ENCODE measurements around the gene STX7.

The STX7 gene

DNA sequence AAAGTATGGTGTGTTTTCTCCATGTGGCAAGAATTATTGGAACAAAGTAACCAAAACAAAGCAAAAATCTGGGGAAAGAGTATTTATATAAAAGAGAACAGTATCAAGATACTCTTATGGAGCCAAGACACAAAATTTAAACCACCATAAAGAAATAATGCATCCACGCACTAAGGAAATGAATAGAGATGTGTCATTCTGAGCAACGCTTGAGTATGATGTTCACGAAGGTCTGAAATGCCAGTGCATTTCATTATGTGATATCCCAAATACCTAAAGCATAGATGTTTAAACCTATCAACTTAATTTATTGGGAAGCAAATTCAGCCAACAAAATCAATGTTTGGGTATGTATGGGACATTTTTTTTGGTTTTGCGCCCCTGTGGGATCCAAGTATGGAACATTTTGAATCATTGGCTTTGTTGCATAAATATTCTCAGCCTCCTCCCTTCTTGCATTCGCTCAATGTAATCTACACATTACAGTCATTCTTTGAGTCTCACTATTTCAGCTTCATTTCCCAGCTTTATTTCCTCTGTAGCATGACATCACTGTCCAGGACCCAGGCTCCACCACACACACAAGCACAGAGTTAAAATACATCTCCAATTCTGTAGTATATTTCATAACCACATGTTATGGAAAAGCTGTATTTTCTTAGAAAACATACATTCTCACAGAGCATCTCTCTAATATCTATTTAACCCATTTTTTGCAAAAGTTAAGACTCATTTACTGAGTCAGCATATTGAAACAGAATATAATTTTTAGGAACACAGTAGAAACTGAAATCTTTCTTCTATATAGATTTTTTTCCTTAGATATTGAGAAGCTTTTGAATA is 100.0 kb downstream of the STX7 start:
- DNase-seq (ENCODE audit: low spot score), result no peak

- DNase-seq (ENCODE audit: low spot score), result no peak
Observed at GRCh38 chr6:132411296-132411695, 101.6 kb downstream of the STX7 start.

GRCh38 chr6:132410830-132411229 is 102.1 kb downstream of the STX7 start:
- no peak for DNase-seq (ENCODE audit: low spot score)

- no peak for DNase-seq (ENCODE audit: low spot score)
Observed at GRCh38 chr6:132405143-132405915, 107.6 kb downstream of the STX7 start.

- DNase-seq (ENCODE audit: low spot score), result no peak
Observed at GRCh38 chr6:132404736-132405135, 108.2 kb downstream of the STX7 start.

- DNase-seq (ENCODE audit: low spot score), result no peak
Observed at GRCh38 chr6:132404330-132404729, 108.6 kb downstream of the STX7 start.

GRCh38 chr6:132401618-132402285 is 111.2 kb downstream of the STX7 start:
- no peak for DNase-seq (ENCODE audit: low spot score)

DNA sequence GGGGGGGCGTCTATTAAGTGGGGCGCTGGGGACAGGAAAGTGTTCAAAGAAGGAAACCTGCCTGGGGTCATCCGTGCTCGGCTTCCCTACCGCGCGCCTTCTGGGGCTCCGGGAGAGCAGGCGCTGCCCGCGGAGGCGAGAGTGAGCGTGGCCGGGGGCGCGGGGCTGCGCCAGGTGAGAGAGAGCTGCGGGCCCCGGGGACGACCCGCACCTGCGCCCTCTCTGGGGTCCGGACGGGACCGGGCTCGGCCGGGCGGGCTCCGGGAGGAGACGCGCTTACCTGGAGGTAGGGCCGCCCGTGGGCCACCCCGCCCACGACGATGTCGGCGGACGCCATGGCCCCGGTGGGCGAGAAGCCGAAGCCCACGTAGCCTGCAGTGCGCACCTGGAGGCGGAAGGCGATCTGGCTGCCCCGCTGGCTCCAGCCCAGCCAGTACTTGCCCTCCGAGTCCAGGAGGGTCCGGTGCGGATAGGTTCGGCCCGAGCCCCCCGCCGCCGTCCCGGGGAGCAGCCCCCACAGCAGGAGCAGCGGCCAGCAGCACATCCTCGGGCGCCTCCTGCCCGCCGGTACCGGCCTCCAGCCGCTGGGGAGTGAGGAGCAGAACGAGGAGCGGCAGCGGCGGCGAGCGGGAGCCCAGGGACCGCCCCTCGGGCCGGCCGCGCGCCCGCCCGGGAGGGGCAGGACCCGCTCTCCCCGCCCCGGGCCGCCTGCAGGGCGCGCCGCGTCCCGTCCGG is 111.9 kb downstream of the STX7 start, which contains the start of gene MOXD1:
MOXD1 (minus strand) TSS at position 593 of the 735 bp plus-strand sequence; CDS start at position 544, 49 bp downstream.
- DNase-seq (ENCODE audit: low spot score), result no peak

GRCh38 chr6:132400555-132400882 is 112.4 kb downstream of the STX7 start:
- DNase-seq (ENCODE audit: low spot score), result no peak

DNA sequence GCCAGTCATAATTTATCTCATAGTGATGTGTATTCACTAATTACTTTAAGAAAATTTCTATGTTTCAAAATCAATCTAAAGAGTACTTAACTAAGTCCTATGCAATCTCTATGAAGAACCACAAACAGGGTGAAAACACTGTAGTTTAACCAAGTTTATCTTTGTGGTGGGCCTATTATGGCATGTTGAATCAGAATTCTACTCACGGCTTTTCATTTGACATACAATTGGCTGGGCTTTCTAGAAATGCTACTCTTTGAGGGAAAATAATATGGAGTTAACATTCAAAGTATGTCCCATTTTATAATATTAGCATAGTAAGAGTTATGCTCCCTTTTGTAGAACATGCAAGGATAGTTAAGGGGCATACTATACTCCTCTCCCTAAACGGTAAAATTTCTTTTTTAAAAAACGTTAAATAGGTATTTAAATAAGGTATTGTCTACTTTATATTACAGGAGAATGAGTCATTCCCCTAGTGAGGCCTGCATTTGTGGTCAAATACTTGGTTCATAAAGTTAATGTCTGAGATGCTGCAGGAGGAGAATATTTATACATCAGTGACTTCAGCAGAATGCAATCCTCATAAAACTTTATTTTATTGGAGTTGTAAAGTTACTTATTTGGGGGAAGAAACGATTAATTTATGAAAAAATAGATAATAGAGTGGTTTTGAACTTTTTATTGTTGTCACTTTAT is 113.4 kb downstream of the STX7 start:
- no peak for DNase-seq (ENCODE audit: low spot score)

All from kidney capillary endothelial cell (primary cell).